Fibroblast of gingiva (primary cell): ENCODE measurements around the gene FCHSD2.
"Not testable (repeated sequence)": the region's sequence is repeated elsewhere in the genome, so short reads cannot be mapped to it uniquely, and the experiment has no call there.

Experiments used
- DNase-seq: peaks from one replicate; pipeline ENCODE4 v3.0.0-alpha.2; 2011; ENCODE audit warnings: low read depth

FCHSD2 gene

GRCh38 chr11:72869831-72870230 lies 272.3 kb downstream of the FCHSD2 start:
- DNase-seq: no peak

GRCh38 chr11:72867970-72868369 lies 274.1 kb downstream of the FCHSD2 start:
- DNase-seq: no peak

- peak; percentile 64 for DNase-seq
These were observed 277.1 kb downstream of the FCHSD2 start for GRCh38 chr11:72864702-72865655.

GRCh38 chr11:72863916-72864315 lies 278.2 kb downstream of the FCHSD2 start:
- no peak for DNase-seq

GRCh38 chr11:72863091-72863490 lies 279.0 kb downstream of the FCHSD2 start:
- DNase-seq: no peak

GRCh38 chr11:72860592-72860991 lies 281.5 kb downstream of the FCHSD2 start:
- peak; percentile 15 for DNase-seq

GRCh38 chr11:72860010-72860409 lies 282.1 kb downstream of the FCHSD2 start:
- DNase-seq: no peak

GRCh38 chr11:72859126-72859525 lies 283.0 kb downstream of the FCHSD2 start:
- no peak for DNase-seq

GRCh38 chr11:72858267-72858666 lies 283.9 kb downstream of the FCHSD2 start:
- DNase-seq: not testable (repeated sequence)

GRCh38 chr11:72856551-72857345 lies 285.4 kb downstream of the FCHSD2 start:
- DNase-seq: peak; percentile 71

- DNase-seq: no peak
These were observed 286.1 kb downstream of the FCHSD2 start for GRCh38 chr11:72856065-72856464.

GRCh38 chr11:72851726-72852125 lies 290.4 kb downstream of the FCHSD2 start:
- DNase-seq: no peak

- no peak for DNase-seq
These were observed 291.3 kb downstream of the FCHSD2 start for GRCh38 chr11:72850832-72851231.

- DNase-seq: no peak
These were observed 293.2 kb downstream of the FCHSD2 start for GRCh38 chr11:72848846-72849466.

GRCh38 chr11:72844356-72844755 lies 297.8 kb downstream of the FCHSD2 start:
- peak; percentile 64 for DNase-seq

- no peak for DNase-seq
These were observed 299.3 kb downstream of the FCHSD2 start for GRCh38 chr11:72842653-72843330.

GRCh38 chr11:72842126-72842525 lies 300.0 kb downstream of the FCHSD2 start:
- DNase-seq: no peak

- DNase-seq: no peak
These were observed 300.7 kb downstream of the FCHSD2 start for GRCh38 chr11:72841397-72841796.

- peak; percentile 88 for DNase-seq
These were observed 301.3 kb downstream of the FCHSD2 start for GRCh38 chr11:72840780-72841179.

GRCh38 chr11:72838691-72839305 lies 303.3 kb downstream of the FCHSD2 start:
- DNase-seq: no peak

GRCh38 chr11:72836111-72836510 lies 306.0 kb downstream of the FCHSD2 start:
- DNase-seq: no peak
